ENCODE data around the gene LCN15.
"Not testable (repeated sequence)": the region's sequence is repeated elsewhere in the genome, so short reads cannot be mapped to it uniquely, and the experiment has no call there.

The LCN15 gene

GRCh38 chr9:136755302-136756133 is 8.8 kb downstream of the LCN15 start:
- POLR2A ChIA-PET; H3K27me3 ChIP-seq (replicated peaks in 2 of 5; ENCODE audit: control insufficient read depth in 4 of 5, insufficient read depth in 5 of 5, low read length in 4 of 5); H3K36me3 ChIP-seq (ENCODE audit: control insufficient read depth in 4 of 4, insufficient read depth in 4 of 4, low read length in 3 of 4); H3K4me3 ChIP-seq (ENCODE audit: control insufficient read depth in 1 of 7, extremely low read depth in 1 of 7, insufficient read depth in 4 of 7, low read depth in 2 of 7, low read length in 6 of 7); DNase-seq; H3K27ac ChIP-seq (ENCODE audit: insufficient read depth in 1 of 2, low read depth in 1 of 2, low read length in 2 of 2, poor library complexity in 1 of 2, severe bottlenecking in 2 of 2): not testable (repeated sequence)
- CTCF ChIA-PET, result interaction anchor here (0.9 to 3.2 kb wide), 7 partner anchors 8 to 30 kb away, joined by 3 to 11 read pairs (median 3); no protein-coding TSS in a partner anchor
- H3K4me1 ChIP-seq (ENCODE audit: control extremely low read depth in 1 of 4, control insufficient read depth in 4 of 4, insufficient read depth in 4 of 4, low read length in 3 of 4), result peaks cover 0 to 18% (median 8%) of the 10 kb centered on the region in 4 experiments
- peaks cover 1 to 26% (median 3%) of the 10 kb centered on the region in 5 experiments for H3K9me3 ChIP-seq (ENCODE audit: control extremely low read depth in 1 of 5, control insufficient read depth in 4 of 5, insufficient read depth in 2 of 5, low read depth in 1 of 5, low read length in 4 of 5)
- 98% methylated on average over 22 of the region's 22 CpGs for WGBS (ENCODE audit: insufficient coverage)

DNA sequence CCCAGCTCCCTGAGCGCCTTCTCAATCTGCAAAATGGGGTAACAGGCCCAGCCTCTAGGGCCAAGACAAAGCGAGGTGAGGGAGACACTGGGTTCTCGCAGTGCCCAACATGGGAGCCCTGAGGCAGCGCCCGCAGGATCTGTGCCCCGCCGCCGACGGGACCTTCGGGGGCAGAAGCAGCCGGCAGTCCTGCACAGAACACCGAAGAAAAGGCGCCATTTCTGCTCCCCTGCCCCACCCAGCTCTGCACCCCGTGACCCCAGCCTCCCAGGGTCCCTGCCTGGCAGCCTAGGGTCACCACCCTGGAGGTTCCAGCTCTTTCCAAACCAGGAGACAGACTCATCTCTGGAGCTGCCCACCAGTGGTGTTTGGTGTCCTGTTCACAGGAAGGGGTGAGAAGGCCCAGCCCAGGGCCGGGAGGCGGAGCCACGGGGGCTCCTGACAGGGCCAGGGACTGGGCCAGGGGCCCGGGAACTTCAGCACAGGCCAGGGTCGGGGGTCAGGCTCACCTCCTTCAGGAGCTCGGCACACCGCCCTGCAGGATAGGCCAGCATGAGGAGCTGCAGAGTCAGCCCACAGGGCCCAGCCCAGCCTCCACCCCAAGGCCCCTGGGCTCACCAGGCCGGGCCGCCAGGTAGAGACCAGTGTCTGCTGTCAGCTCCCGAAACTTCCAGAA is 9.6 kb downstream of the LCN15 start:
- Histone ChIP-seq H3K27ac (ENCODE audit: insufficient read depth in 1 of 2, low read depth in 1 of 2, low read length in 2 of 2, poor library complexity in 1 of 2, severe bottlenecking in 2 of 2) (no peak overlapping the region), H3K9me3 (ENCODE audit: control extremely low read depth in 1 of 5, control insufficient read depth in 4 of 5, insufficient read depth in 2 of 5, low read depth in 1 of 5, low read length in 4 of 5) (peaks cover 1 to 26% (median 3%) of the 10 kb centered on the region in 5 experiments), H3K4me3 (ENCODE audit: control insufficient read depth in 1 of 7, extremely low read depth in 1 of 7, insufficient read depth in 4 of 7, low read depth in 2 of 7, low read length in 6 of 7) (no peak overlapping the region), H3K36me3 (ENCODE audit: control insufficient read depth in 4 of 4, insufficient read depth in 4 of 4, low read length in 3 of 4) (no peaks in the 10 kb centered on the region), H3K27me3 (replicated peaks in 2 of 5; ENCODE audit: control insufficient read depth in 4 of 5, insufficient read depth in 5 of 5, low read length in 4 of 5) (no peaks in the 10 kb centered on the region), H3K4me1 (ENCODE audit: control extremely low read depth in 1 of 4, control insufficient read depth in 4 of 4, insufficient read depth in 4 of 4, low read length in 3 of 4) (peaks cover 0 to 23% (median 10%) of the 10 kb centered on the region in 4 experiments)
- WGBS (ENCODE audit: insufficient coverage), result 92% methylated on average over 20 of the region's 24 CpGs
- DNase-seq, result no peak
- ChIA-PET POLR2A (interaction anchor here (1.0 kb wide), 1 partner anchor 26 kb away, joined by 6 read pairs; no protein-coding TSS in a partner anchor), CTCF (interaction anchor here (0.9 to 3.2 kb wide), 8 partner anchors 9 to 31 kb away, joined by 3 to 11 read pairs (median 4); no protein-coding TSS in a partner anchor)

- Histone ChIP-seq H3K27ac (ENCODE audit: insufficient read depth in 1 of 2, low read depth in 1 of 2, low read length in 2 of 2, poor library complexity in 1 of 2, severe bottlenecking in 2 of 2) (no peak overlapping the region), H3K4me1 (ENCODE audit: control extremely low read depth in 1 of 4, control insufficient read depth in 4 of 4, insufficient read depth in 4 of 4, low read length in 3 of 4) (peaks cover 0 to 29% (median 16%) of the 10 kb centered on the region in 4 experiments), H3K27me3 (replicated peaks in 2 of 5; ENCODE audit: control insufficient read depth in 4 of 5, insufficient read depth in 5 of 5, low read length in 4 of 5) (no peaks in the 10 kb centered on the region), H3K36me3 (ENCODE audit: control insufficient read depth in 4 of 4, insufficient read depth in 4 of 4, low read length in 3 of 4) (no peaks in the 10 kb centered on the region), H3K9me3 (ENCODE audit: control extremely low read depth in 1 of 5, control insufficient read depth in 4 of 5, insufficient read depth in 2 of 5, low read depth in 1 of 5, low read length in 4 of 5) (peaks cover 1 to 26% (median 3%) of the 10 kb centered on the region in 5 experiments), H3K4me3 (ENCODE audit: control insufficient read depth in 1 of 7, extremely low read depth in 1 of 7, insufficient read depth in 4 of 7, low read depth in 2 of 7, low read length in 6 of 7) (no peak overlapping the region)
- ChIA-PET CTCF (interaction anchor here (0.9 to 3.2 kb wide), 8 partner anchors 9 to 31 kb away, joined by 3 to 11 read pairs (median 4); no protein-coding TSS in a partner anchor), POLR2A (interaction anchor here (1.0 kb wide), 1 partner anchor 26 kb away, joined by 6 read pairs; no protein-coding TSS in a partner anchor)
- peak in 2 of 3 donors; percentile 74 to 85 for DNase-seq
- WGBS (ENCODE audit: insufficient coverage), result 44% methylated on average over 12 of the region's 17 CpGs
Measured at GRCh38 chr9:136754059-136754572, 10.2 kb downstream of the LCN15 start.

- Histone ChIP-seq H3K27me3 (replicated peaks in 2 of 5; ENCODE audit: control insufficient read depth in 4 of 5, insufficient read depth in 5 of 5, low read length in 4 of 5) (no peaks in the 10 kb centered on the region), H3K27ac (ENCODE audit: insufficient read depth in 1 of 2, low read depth in 1 of 2, low read length in 2 of 2, poor library complexity in 1 of 2, severe bottlenecking in 2 of 2) (no peak overlapping the region), H3K9me3 (ENCODE audit: control extremely low read depth in 1 of 5, control insufficient read depth in 4 of 5, insufficient read depth in 2 of 5, low read depth in 1 of 5, low read length in 4 of 5) (peaks cover 1 to 26% (median 3%) of the 10 kb centered on the region in 5 experiments), H3K36me3 (ENCODE audit: control insufficient read depth in 4 of 4, insufficient read depth in 4 of 4, low read length in 3 of 4) (no peaks in the 10 kb centered on the region), H3K4me1 (ENCODE audit: control extremely low read depth in 1 of 4, control insufficient read depth in 4 of 4, insufficient read depth in 4 of 4, low read length in 3 of 4) (peaks cover 0 to 35% (median 22%) of the 10 kb centered on the region in 4 experiments), H3K4me3 (ENCODE audit: control insufficient read depth in 1 of 7, extremely low read depth in 1 of 7, insufficient read depth in 4 of 7, low read depth in 2 of 7, low read length in 6 of 7) (no peak overlapping the region)
- no peak for DNase-seq
- CTCF ChIA-PET, result interaction anchor here (1.0 to 3.2 kb wide), 4 partner anchors 10 to 25 kb away, joined by 4 to 11 read pairs (median 5); no protein-coding TSS in a partner anchor
- POLR2A ChIA-PET, result interaction anchor here (1.0 kb wide), 1 partner anchor 25 kb away, joined by 6 read pairs; no protein-coding TSS in a partner anchor
- WGBS (ENCODE audit: insufficient coverage), result 93% methylated on average over 31 of the region's 31 CpGs
Measured at GRCh38 chr9:136753371-136754058, 10.8 kb downstream of the LCN15 start.

GRCh38 chr9:136751814-136752213 is 12.5 kb downstream of the LCN15 start:
- POLR2A ChIA-PET, result no interaction called here
- H3K4me1 ChIP-seq (ENCODE audit: control extremely low read depth in 1 of 4, control insufficient read depth in 4 of 4, insufficient read depth in 4 of 4, low read length in 3 of 4), result peaks cover 0 to 52% (median 31%) of the 10 kb centered on the region in 4 experiments

DNA sequence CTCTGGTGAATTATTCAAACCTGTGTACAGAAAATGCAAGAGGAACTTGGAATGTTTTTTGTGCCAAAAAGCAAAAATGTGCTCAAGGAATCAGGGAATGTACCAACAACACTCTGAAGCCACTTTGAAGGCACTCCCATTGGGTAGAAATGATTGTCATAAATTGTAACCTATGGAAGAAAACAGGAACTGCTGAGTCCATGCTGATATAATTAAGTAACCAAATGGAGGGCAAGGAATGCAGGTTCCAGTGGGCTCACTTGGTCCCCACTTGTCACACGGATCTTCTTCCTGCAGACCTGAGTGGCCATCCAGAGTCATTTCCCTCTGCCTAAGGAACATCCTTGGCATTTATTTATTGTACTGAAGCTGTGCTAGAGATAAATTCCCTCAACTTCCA is 13.1 kb downstream of the LCN15 start:
- Histone ChIP-seq H3K4me1 (ENCODE audit: control extremely low read depth in 1 of 4, control insufficient read depth in 4 of 4, insufficient read depth in 4 of 4, low read length in 3 of 4) (peaks cover 0 to 57% (median 34%) of the 10 kb centered on the region in 4 experiments), H3K4me3 (ENCODE audit: control insufficient read depth in 1 of 7, extremely low read depth in 1 of 7, insufficient read depth in 4 of 7, low read depth in 2 of 7, low read length in 6 of 7) (no peak overlapping the region), H3K9me3 (ENCODE audit: control extremely low read depth in 1 of 5, control insufficient read depth in 4 of 5, insufficient read depth in 2 of 5, low read depth in 1 of 5, low read length in 4 of 5) (peaks cover 1 to 25% (median 3%) of the 10 kb centered on the region in 5 experiments), H3K27me3 (replicated peaks in 2 of 5; ENCODE audit: control insufficient read depth in 4 of 5, insufficient read depth in 5 of 5, low read length in 4 of 5) (no peaks in the 10 kb centered on the region), H3K27ac (ENCODE audit: insufficient read depth in 1 of 2, low read depth in 1 of 2, low read length in 2 of 2, poor library complexity in 1 of 2, severe bottlenecking in 2 of 2) (no peak overlapping the region), H3K36me3 (ENCODE audit: control insufficient read depth in 4 of 4, insufficient read depth in 4 of 4, low read length in 3 of 4) (no peaks in the 10 kb centered on the region)
- 83% methylated on average over 1 of the region's 1 CpG for WGBS (ENCODE audit: insufficient coverage)
- DNase-seq, result no peak
- POLR2A ChIA-PET, result no interaction called here
- CTCF ChIA-PET, result interaction anchor here (1.0 to 3.4 kb wide), 3 partner anchors 22 to 27 kb away, joined by 4 to 15 read pairs (median 9); no protein-coding TSS in a partner anchor

More at GRCh38 chr9:136751814-136752213, 12.5 kb downstream of the LCN15 start:
- Histone ChIP-seq H3K9me3 (ENCODE audit: control extremely low read depth in 1 of 5, control insufficient read depth in 4 of 5, insufficient read depth in 2 of 5, low read depth in 1 of 5, low read length in 4 of 5) (peaks cover 1 to 26% (median 3%) of the 10 kb centered on the region in 5 experiments), H3K36me3 (ENCODE audit: control insufficient read depth in 4 of 4, insufficient read depth in 4 of 4, low read length in 3 of 4) (no peaks in the 10 kb centered on the region), H3K27me3 (replicated peaks in 2 of 5; ENCODE audit: control insufficient read depth in 4 of 5, insufficient read depth in 5 of 5, low read length in 4 of 5) (no peaks in the 10 kb centered on the region), H3K4me3 (ENCODE audit: control insufficient read depth in 1 of 7, extremely low read depth in 1 of 7, insufficient read depth in 4 of 7, low read depth in 2 of 7, low read length in 6 of 7) (no peak overlapping the region), H3K27ac (ENCODE audit: insufficient read depth in 1 of 2, low read depth in 1 of 2, low read length in 2 of 2, poor library complexity in 1 of 2, severe bottlenecking in 2 of 2) (no peak overlapping the region)
- DNase-seq, result no peak
- CTCF ChIA-PET, result interaction anchor here (1.0 to 3.4 kb wide), 2 partner anchors 22 to 26 kb away, joined by 4 to 15 read pairs; no protein-coding TSS in a partner anchor

Measured in common myeloid progenitor, CD34-positive (primary cell).